ENCODE data around the gene DUSP9. TPM values are rescaled to one million over a fixed set of nuclear protein-coding genes. Genes with fewer than 3 reads are reported as not detected.
"Not testable (repeated sequence)": the region's sequence is repeated elsewhere in the genome, so short reads cannot be mapped to it uniquely, and the experiment has no call there.

The DUSP9 gene
- polyA plus RNA-seq, 1 donor (not counting 4 experiments of a cell fraction or from before 2014, with no cell fraction given): 0.47 TPM

DNA sequence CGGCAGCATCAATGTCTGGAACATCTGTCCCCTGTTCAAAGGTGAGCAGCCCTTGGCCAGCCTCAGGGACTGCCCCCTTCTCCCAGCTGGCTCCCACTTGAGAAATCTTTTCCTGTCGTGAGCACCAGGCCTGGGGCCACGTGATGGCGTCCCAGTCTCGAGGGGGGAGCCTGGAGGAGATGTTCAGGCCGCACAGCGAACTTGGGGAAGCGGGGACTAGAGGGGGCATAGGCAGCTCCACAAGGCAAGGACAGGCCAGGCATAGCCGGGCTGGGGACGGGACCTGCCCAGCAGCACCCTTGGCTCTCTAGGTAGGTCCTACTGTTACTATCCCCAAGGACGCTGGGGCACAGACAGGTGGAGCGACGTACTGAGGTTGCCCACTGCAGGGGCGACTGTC lies 43.5 kb downstream of the DUSP9 start:
- Histone ChIP-seq H3K4me1 (ENCODE audit: control insufficient read depth, extremely low read depth, insufficient read depth, low read length) (peaks cover 8% of the 10 kb centered on the region), H3K4me2 (ENCODE audit: control insufficient read depth, extremely low read depth, insufficient read depth, low read depth, low read length) (peak overlapping the region; percentile 71), H3K27me3 (ENCODE audit: control insufficient read depth, extremely low read depth, insufficient read depth, low read length) (no peaks in the 10 kb centered on the region), H3K27ac (ENCODE audit: control insufficient read depth, insufficient read depth, low read length) (no peak overlapping the region), H3K9me3 (ENCODE audit: control insufficient read depth, low read depth, low read length) (no peaks in the 10 kb centered on the region), H2AFZ (ENCODE audit: control insufficient read depth, low read length) (no peak overlapping the region), H3K36me3 (ENCODE audit: control insufficient read depth in 2 of 2, extremely low read depth in 1 of 2, insufficient read depth in 2 of 2, low read length in 2 of 2) (no peaks in the 10 kb centered on the region), H3K9ac (ENCODE audit: control insufficient read depth, extremely low read depth, insufficient read depth, low read length) (peak overlapping the region; percentile 13), H3K9me1 (ENCODE audit: control insufficient read depth, extremely low read depth, insufficient read depth, low read length) (no peaks in the 10 kb centered on the region), H3K79me2 (ENCODE audit: control insufficient read depth, insufficient read depth, low read length) (peaks cover 11% of the 10 kb centered on the region), H4K20me1 (ENCODE audit: control insufficient read depth, extremely low read depth, insufficient read depth, low read length) (no peaks in the 10 kb centered on the region), H3K4me3 (ENCODE audit: control insufficient read depth in 2 of 3, extremely low read depth in 1 of 3, insufficient read depth in 2 of 3, low read depth in 1 of 3, low read length in 3 of 3) (peak overlapping the region in 2 of 3 experiments; percentile 18 to 48)
- DNase-seq (ENCODE audit: low read depth, low spot score) (no peak), FAIRE-seq (no peak)
- no peak for TF ChIP-seq EZH2 (IDR thresholded peaks at IDR 0.05; ENCODE audit: low read length)
- TF ChIP-seq, protein P1, sequence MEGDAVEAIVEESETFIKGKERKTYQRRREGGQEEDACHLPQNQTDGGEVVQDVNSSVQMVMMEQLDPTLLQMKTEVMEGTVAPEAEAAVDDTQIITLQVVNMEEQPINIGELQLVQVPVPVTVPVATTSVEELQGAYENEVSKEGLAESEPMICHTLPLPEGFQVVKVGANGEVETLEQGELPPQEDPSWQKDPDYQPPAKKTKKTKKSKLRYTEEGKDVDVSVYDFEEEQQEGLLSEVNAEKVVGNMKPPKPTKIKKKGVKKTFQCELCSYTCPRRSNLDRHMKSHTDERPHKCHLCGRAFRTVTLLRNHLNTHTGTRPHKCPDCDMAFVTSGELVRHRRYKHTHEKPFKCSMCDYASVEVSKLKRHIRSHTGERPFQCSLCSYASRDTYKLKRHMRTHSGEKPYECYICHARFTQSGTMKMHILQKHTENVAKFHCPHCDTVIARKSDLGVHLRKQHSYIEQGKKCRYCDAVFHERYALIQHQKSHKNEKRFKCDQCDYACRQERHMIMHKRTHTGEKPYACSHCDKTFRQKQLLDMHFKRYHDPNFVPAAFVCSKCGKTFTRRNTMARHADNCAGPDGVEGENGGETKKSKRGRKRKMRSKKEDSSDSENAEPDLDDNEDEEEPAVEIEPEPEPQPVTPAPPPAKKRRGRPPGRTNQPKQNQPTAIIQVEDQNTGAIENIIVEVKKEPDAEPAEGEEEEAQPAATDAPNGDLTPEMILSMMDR (optimal IDR thresholded peaks at IDR 0.05 in 1 of 3, IDR thresholded peaks at IDR 0.05 in 1 of 3, conservative IDR thresholded peaks at IDR 0.05 in 1 of 3; ENCODE audit: extremely low read depth in 1 of 3, insufficient read depth in 2 of 3, low read length in 3 of 3): no peak
- dilution Hi-C loops (cut with MboI; ENCODE audit: extremely low pct_ligation_motif_present, low sequenced_read_pairs): no loop called here

DNA sequence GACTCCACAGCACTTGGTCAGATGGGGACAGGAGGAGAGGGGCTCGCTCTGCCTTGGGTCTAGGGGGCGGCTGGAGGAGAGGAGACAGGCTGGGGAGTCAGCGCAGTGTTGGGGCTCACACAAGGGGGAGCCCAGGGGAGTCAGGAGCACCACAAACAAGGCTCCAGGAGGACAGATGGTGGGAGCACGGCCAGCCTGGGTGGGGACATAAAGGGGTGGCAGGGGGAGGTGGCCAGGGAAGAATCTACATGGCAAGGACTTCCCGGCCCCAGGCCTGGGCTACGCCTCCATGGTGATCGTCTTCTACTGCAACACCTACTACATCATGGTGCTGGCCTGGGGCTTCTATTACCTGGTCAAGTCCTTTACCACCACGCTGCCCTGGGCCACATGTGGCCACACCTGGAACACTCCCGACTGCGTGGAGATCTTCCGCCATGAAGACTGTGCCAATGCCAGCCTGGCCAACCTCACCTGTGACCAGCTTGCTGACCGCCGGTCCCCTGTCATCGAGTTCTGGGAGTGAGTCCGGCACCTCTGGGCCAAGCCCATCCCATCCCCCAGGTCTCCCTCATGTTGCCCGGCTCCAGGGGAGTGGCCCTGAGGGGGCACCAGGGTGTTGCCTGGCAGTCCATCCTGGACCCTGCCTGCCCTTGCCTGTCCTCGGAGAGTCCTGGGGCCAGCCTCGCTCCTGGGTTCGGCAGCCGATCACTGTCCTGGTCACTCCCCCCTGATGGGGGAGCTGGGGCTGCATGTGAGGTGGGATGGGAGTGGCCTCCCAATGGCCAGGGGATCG lies 44.2 kb downstream of the DUSP9 start:
- H3K27me3 ChIP-seq (ENCODE audit: control insufficient read depth, extremely low read depth, insufficient read depth, low read length); H3K9ac ChIP-seq (ENCODE audit: control insufficient read depth, extremely low read depth, insufficient read depth, low read length); H3K9me3 ChIP-seq (ENCODE audit: control insufficient read depth, low read depth, low read length); H3K4me2 ChIP-seq (ENCODE audit: control insufficient read depth, extremely low read depth, insufficient read depth, low read depth, low read length); H3K4me1 ChIP-seq (ENCODE audit: control insufficient read depth, extremely low read depth, insufficient read depth, low read length); dilution Hi-C loops (cut with MboI; ENCODE audit: extremely low pct_ligation_motif_present, low sequenced_read_pairs); H3K27ac ChIP-seq (ENCODE audit: control insufficient read depth, insufficient read depth, low read length); DNase-seq (ENCODE audit: low read depth, low spot score); H2AFZ ChIP-seq (ENCODE audit: control insufficient read depth, low read length); H3K36me3 ChIP-seq (ENCODE audit: control insufficient read depth in 2 of 2, extremely low read depth in 1 of 2, insufficient read depth in 2 of 2, low read length in 2 of 2); H3K9me1 ChIP-seq (ENCODE audit: control insufficient read depth, extremely low read depth, insufficient read depth, low read length); FAIRE-seq; H4K20me1 ChIP-seq (ENCODE audit: control insufficient read depth, extremely low read depth, insufficient read depth, low read length); H3K4me3 ChIP-seq (ENCODE audit: control insufficient read depth in 2 of 3, extremely low read depth in 1 of 3, insufficient read depth in 2 of 3, low read depth in 1 of 3, low read length in 3 of 3): not testable (repeated sequence)
- peaks cover 11% of the 10 kb centered on the region for H3K79me2 ChIP-seq (ENCODE audit: control insufficient read depth, insufficient read depth, low read length)

Measured in keratinocyte (primary cell).